ENCODE data around the gene CD2AP. TPM values are rescaled to one million over a fixed set of nuclear protein-coding genes. Genes with fewer than 3 reads are reported as not detected.

CD2AP gene
- total and polyA plus RNA-seq, 2 experiments from 2014 or later: 13.2 to 22.8 TPM

DNA sequence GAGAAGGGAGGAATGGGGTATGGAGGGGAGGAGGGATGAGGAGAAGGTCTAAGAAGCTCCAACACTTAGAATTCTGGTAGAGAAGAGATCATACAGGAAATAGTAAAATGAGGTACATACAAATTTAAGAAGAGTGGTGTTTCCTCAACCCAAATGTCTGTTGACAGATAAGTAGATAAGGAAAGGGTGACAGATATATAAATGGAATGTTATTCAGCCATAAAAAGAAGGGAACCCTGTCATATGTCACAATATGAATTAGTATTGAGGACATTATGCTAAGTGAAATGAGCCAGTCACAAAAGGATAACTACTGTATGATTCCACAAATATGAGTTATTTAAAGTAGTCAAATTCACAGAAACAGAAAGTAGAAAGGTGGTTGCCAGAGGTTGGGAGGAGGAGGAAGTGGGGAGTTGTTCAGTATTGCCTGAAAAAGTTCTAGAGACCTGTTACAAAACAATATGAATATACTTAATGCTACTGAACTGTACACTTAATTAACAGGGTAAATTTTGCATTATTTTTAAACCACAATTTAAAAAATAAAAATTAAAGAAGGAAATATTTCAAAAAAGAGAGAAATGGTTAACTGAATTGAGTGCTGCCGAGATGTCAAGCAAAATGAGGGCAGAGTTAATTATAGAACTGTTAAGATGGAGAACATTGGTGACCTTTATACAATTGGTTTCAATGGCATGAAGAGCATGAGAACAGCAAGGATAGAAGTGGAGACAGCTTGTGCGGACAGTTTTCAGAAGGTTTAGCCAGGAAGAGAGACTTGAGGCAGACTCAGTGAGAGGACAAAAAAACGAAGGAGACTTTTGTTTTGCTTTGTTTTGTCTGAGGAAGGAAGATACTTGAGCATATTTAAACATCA lies 173.2 kb downstream of the CD2AP start:
- H3K9me3 ChIP-seq (ENCODE audit: low read depth): no peaks in the 10 kb centered on the region
- no peak for TF ChIP-seq EZH2 (IDR thresholded peaks at IDR 0.05; ENCODE audit: insufficient read depth, poor library complexity, severe bottlenecking)
- TF ChIP-seq EZH2phosphoT487 (IDR thresholded peaks at IDR 0.05; ENCODE audit: insufficient read depth, low read depth): no peak
- no peaks in the 10 kb centered on the region for H4K20me1 ChIP-seq (ENCODE audit: insufficient read depth)
- 60 to 71% methylated on average over 3 of the region's 3 CpGs for WGBS, 2 experiments (ENCODE audit: low coverage in 1 of 2, low lambda C conversion rate in 2 of 2, missing lambda C conversion rate in 2 of 2)
- no peak overlapping the region for H3K9ac ChIP-seq
- H3K79me2 ChIP-seq (ENCODE audit: insufficient read depth): no peaks in the 10 kb centered on the region
- in situ Hi-C loops (cut with MboI): no loop called here
- H3K27ac ChIP-seq: peak overlapping the region; percentile 48
- DNase-seq: no peak
- H3K4me1 ChIP-seq (ENCODE audit: insufficient read depth): peaks cover 13% of the 10 kb centered on the region
- H3K4me2 ChIP-seq (ENCODE audit: unreplicated experiment): peak overlapping the region; percentile 73
- H3K9me2 ChIP-seq (ENCODE audit: insufficient read depth): no peaks in the 10 kb centered on the region
- no peaks in the 10 kb centered on the region for H3F3A ChIP-seq (ENCODE audit: insufficient read depth)
- no peaks in the 10 kb centered on the region for H3K36me3 ChIP-seq (ENCODE audit: low read depth)
- peak overlapping the region; percentile 36 for H3K4me3 ChIP-seq
- H2AFZ ChIP-seq: peak overlapping the region; percentile 78
- H3K27me3 ChIP-seq (replicated peaks; ENCODE audit: insufficient read depth): no peaks in the 10 kb centered on the region

DNA sequence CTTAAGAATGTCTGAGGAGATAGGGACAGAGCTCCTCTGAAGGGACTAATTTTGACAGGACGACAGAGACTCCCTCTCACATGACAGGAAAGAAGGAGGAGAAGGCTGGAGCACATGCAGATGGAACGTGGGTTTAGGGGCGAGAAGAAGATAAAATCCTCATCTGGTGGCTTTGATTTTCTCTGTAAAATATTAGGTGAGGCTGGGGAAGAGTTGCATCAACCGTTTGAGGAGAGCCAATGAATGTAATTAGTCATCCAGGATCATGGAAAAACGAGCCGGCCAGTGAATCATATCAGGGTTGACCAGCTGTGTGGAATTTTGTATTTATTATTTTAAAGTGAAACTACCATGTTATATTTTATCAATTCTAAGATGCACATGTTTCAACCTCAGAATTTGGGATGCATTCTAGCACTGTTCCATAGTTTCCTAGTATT lies 173.9 kb downstream of the CD2AP start:
- Histone ChIP-seq H3K27ac (peak overlapping the region; percentile 48), H3K27me3 (replicated peaks; ENCODE audit: insufficient read depth) (no peaks in the 10 kb centered on the region), H3K9me3 (ENCODE audit: low read depth) (no peaks in the 10 kb centered on the region), H2AFZ (peak overlapping the region; percentile 78), H3K4me1 (ENCODE audit: insufficient read depth) (peaks cover 13% of the 10 kb centered on the region), H3F3A (ENCODE audit: insufficient read depth) (no peaks in the 10 kb centered on the region), H3K9me2 (ENCODE audit: insufficient read depth) (no peaks in the 10 kb centered on the region), H3K36me3 (ENCODE audit: low read depth) (no peaks in the 10 kb centered on the region), H3K4me2 (ENCODE audit: unreplicated experiment) (peak overlapping the region; percentile 73), H3K79me2 (ENCODE audit: insufficient read depth) (no peaks in the 10 kb centered on the region), H3K9ac (no peak overlapping the region), H4K20me1 (ENCODE audit: insufficient read depth) (no peaks in the 10 kb centered on the region), H3K4me3 (peak overlapping the region; percentile 36)
- 2% methylated on average over 6 of the region's 6 CpGs for WGBS, 2 experiments (ENCODE audit: low coverage in 1 of 2, low lambda C conversion rate in 2 of 2, missing lambda C conversion rate in 2 of 2)
- peak; percentile 83 for DNase-seq
- in situ Hi-C loops (cut with MboI): no loop called here
- TF ChIP-seq EZH2 (IDR thresholded peaks at IDR 0.05; ENCODE audit: insufficient read depth, poor library complexity, severe bottlenecking) (no peak), EZH2phosphoT487 (IDR thresholded peaks at IDR 0.05; ENCODE audit: insufficient read depth, low read depth) (no peak)

DNA sequence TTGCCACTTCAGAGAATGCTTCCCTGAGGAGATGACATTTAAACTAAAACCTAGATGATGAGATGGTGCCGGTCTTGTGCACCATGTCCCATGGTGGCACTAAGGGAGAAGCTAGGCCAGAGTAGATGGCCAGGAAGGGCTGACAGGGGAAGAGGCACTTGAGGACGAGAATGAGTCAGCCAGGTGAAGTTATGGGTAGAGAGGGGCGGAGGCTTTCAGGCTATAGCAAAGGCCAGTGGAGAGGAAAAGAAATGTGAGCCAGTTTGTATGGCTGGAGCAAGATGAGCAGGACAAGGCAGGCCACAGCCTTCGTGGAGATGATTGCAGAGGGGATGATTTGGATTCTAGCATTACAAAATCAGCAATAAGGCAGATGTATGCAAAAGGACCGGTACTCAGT lies 176.1 kb downstream of the CD2AP start:
- Histone ChIP-seq H3K9me2 (ENCODE audit: insufficient read depth) (no peaks in the 10 kb centered on the region), H3F3A (ENCODE audit: insufficient read depth) (no peaks in the 10 kb centered on the region), H3K4me3 (no peak overlapping the region), H3K9ac (no peak overlapping the region), H3K27me3 (replicated peaks; ENCODE audit: insufficient read depth) (0 out of 2 replicates have a peak, but pooled peaks cover 10% of the 10 kb centered on the region), H3K79me2 (ENCODE audit: insufficient read depth) (no peaks in the 10 kb centered on the region), H3K27ac (no peak overlapping the region), H3K36me3 (ENCODE audit: low read depth) (no peaks in the 10 kb centered on the region), H3K9me3 (ENCODE audit: low read depth) (no peaks in the 10 kb centered on the region), H3K4me2 (ENCODE audit: unreplicated experiment) (no peak overlapping the region), H3K4me1 (ENCODE audit: insufficient read depth) (peaks cover 13% of the 10 kb centered on the region), H2AFZ (no peak overlapping the region), H4K20me1 (ENCODE audit: insufficient read depth) (no peaks in the 10 kb centered on the region)
- in situ Hi-C loops (cut with MboI): no loop called here
- TF ChIP-seq EZH2 (IDR thresholded peaks at IDR 0.05; ENCODE audit: insufficient read depth, poor library complexity, severe bottlenecking) (no peak), EZH2phosphoT487 (IDR thresholded peaks at IDR 0.05; ENCODE audit: insufficient read depth, low read depth) (no peak)
- WGBS, 2 experiments (ENCODE audit: low coverage in 1 of 2, low lambda C conversion rate in 2 of 2, missing lambda C conversion rate in 2 of 2): 49 to 61% methylated on average over 5 of the region's 5 CpGs
- DNase-seq: no peak

DNA sequence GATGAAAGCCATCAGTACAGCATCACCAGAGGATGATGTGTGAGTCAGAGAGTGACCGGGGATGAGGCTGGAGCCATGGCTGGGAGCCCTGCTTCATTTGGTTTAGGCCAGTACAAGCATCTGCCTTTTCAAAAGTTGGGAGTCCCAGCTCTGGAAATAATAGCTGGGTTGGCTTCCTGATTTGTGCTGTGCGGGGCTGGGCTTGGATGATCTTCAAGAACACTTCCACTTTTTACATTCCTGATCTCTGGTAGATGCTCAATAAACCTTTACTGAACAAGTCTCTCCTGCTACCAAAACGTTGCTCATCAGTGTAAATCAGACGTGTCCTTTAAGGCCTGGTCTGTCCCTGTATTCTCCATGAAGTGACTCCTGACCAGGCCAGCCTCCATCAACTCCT lies 176.7 kb downstream of the CD2AP start:
- no peak for TF ChIP-seq EZH2phosphoT487 (IDR thresholded peaks at IDR 0.05; ENCODE audit: insufficient read depth, low read depth)
- no peak for TF ChIP-seq EZH2 (IDR thresholded peaks at IDR 0.05; ENCODE audit: insufficient read depth, poor library complexity, severe bottlenecking)
- Histone ChIP-seq H4K20me1 (ENCODE audit: insufficient read depth) (no peaks in the 10 kb centered on the region), H3F3A (ENCODE audit: insufficient read depth) (no peaks in the 10 kb centered on the region), H3K36me3 (ENCODE audit: low read depth) (no peaks in the 10 kb centered on the region), H3K9me3 (ENCODE audit: low read depth) (no peaks in the 10 kb centered on the region), H2AFZ (no peak overlapping the region), H3K4me3 (no peak overlapping the region), H3K27me3 (replicated peaks; ENCODE audit: insufficient read depth) (0 out of 2 replicates have a peak, but pooled peaks cover 10% of the 10 kb centered on the region), H3K4me1 (ENCODE audit: insufficient read depth) (peaks cover 13% of the 10 kb centered on the region), H3K4me2 (ENCODE audit: unreplicated experiment) (no peak overlapping the region), H3K79me2 (ENCODE audit: insufficient read depth) (no peaks in the 10 kb centered on the region), H3K27ac (no peak overlapping the region), H3K9me2 (ENCODE audit: insufficient read depth) (no peaks in the 10 kb centered on the region), H3K9ac (no peak overlapping the region)
- DNase-seq: peak; percentile 40
- 60 to 70% methylated on average over 4 of the region's 4 CpGs for WGBS, 2 experiments (ENCODE audit: low coverage in 1 of 2, low lambda C conversion rate in 2 of 2, missing lambda C conversion rate in 2 of 2)
- in situ Hi-C loops (cut with MboI): no loop called here
